Measurements from ENCODE around the gene SH3BP4.
A peak's percentile ranks its signal among the peaks of the same experiment; 100 is the strongest.

SH3BP4 gene, protein sequence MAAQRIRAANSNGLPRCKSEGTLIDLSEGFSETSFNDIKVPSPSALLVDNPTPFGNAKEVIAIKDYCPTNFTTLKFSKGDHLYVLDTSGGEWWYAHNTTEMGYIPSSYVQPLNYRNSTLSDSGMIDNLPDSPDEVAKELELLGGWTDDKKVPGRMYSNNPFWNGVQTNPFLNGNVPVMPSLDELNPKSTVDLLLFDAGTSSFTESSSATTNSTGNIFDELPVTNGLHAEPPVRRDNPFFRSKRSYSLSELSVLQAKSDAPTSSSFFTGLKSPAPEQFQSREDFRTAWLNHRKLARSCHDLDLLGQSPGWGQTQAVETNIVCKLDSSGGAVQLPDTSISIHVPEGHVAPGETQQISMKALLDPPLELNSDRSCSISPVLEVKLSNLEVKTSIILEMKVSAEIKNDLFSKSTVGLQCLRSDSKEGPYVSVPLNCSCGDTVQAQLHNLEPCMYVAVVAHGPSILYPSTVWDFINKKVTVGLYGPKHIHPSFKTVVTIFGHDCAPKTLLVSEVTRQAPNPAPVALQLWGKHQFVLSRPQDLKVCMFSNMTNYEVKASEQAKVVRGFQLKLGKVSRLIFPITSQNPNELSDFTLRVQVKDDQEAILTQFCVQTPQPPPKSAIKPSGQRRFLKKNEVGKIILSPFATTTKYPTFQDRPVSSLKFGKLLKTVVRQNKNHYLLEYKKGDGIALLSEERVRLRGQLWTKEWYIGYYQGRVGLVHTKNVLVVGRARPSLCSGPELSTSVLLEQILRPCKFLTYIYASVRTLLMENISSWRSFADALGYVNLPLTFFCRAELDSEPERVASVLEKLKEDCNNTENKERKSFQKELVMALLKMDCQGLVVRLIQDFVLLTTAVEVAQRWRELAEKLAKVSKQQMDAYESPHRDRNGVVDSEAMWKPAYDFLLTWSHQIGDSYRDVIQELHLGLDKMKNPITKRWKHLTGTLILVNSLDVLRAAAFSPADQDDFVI

GRCh38 chr2:234951664-234952269 is at the start of gene SH3BP4:
SH3BP4 (plus strand) TSS chr2:234952017; CDS start chr2:235035003, 82,986 bp downstream.
- DNase-seq (ENCODE audit: low spot score), result peak; percentile 98

DNA sequence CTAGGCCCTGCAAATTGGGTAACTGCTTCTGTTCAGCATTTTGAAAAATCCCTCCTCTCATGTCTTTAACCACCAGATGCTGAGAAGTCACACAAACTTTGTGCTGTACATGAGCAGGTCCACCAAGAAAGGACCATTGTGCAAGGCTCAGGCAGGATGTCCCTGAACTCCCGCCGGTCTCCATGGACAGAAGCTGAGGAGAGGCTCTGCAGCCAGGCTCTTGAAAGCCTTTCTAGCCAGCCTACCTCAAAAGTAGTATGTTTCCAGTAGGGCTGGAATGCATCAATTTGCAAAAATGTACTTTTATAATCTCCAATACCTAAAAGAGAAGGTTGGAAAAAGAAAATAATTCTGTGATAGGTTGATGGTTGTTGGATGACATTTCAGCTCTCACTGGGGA is 47.0 kb upstream of the SH3BP4 start:
- no peak for DNase-seq (ENCODE audit: low spot score)

GRCh38 chr2:234905547-234906265 is 46.1 kb upstream of the SH3BP4 start:
- DNase-seq (ENCODE audit: low spot score), result no peak

DNA sequence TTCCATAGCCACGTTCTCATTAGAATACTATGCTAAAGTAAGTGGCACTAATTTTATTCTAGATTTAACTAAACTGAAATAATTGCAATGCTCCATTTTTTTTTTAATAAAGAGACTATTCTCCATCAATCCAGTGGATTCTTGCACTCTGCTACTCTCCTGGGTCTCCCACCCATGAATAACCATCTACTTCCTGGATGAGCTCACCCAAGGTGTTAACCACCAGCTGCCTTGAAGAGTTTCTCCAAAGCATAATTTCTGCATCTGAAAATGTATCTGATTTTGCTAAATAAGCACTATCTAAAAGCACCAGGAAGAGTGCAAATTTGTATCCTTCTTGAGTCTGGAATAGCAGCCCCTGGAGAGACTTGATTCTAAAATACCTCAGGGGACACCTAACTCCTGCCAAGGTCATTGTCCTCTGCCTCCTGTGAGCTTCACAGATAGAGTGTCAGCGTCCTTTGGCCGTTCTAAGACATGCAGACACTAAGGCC is 41.6 kb upstream of the SH3BP4 start:
- DNase-seq (ENCODE audit: low spot score), result no peak

DNA sequence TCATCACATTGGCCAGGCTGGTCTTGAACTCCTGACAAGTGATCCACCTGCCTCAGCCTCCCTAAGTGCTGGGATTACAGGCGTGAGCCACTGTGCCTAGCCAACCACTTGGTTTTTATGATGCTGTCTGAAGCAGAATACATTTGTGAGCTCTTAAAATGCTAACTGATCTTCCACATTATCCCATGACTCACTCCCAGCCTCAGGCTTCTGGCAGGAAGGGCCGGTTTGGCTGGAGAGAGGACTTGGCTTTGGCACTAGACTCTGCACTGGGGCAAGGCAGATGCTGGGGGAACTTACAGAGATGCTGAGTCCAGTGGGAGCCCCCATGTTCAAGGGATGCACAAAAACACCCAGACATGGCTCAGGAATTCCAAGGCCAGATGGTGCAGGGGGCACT is 40.5 kb upstream of the SH3BP4 start:
- DNase-seq (ENCODE audit: low spot score), result peak; percentile 87

DNA sequence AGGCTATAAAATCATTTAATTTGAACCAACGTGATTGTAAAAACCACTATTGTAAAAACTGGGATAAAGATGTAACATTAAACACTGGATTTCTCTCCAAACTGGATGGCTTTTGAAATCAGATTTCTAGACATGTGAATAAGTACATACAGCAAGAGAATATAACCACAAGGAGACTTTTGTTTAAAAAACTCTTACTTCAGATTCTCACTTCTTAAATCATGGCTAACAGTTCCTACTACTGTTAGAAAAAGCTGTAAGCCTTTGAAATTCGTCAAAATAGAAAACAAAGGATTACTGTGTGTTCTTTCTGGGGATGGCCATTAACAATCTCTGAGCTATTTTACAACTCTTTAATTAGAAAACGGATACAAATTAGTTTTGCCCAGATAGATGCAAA is 39.4 kb upstream of the SH3BP4 start:
- no peak for DNase-seq (ENCODE audit: low spot score)

GRCh38 chr2:234913208-234913626 is 38.6 kb upstream of the SH3BP4 start:
- DNase-seq (ENCODE audit: low spot score), result no peak

DNA sequence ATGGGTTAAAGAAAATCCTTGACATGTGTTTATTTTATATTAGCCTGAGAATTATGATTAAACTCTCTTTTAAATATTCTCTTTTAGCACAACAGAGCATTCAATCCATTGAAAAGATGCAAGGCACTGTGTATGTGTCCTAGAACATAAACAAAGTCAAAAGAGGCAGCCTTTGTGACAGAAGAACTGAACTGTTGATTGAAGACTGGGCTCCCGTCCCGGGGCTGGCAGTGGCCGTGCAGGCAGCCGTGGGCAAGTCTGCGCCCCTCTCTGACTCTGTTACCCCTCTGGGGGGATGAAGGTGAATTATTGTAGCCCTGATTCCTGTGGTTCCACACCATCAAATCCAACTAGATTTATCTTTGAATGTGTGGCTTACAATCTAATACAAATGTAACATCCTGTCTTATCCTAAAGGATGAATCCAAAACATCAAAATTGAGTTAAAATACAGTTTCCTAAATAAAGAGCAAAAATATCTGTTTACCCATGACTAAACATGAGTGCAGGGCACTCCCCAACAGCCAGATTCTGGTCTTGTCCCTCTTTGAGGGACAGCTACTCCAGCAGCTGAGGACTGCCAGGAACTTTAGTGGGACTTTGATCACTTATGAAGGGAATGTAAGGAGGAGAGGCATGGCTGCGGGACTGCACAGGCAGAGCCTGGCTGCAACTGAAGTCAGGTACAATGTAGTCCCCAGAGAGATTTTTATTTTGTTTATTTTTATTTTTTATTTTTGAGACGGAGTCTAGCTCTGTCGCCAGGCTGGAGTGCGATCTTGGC is 37.3 kb upstream of the SH3BP4 start:
- DNase-seq (ENCODE audit: low spot score), result no peak

- DNase-seq (ENCODE audit: low spot score), result no peak
Measured at GRCh38 chr2:234916674-234917073, 35.1 kb upstream of the SH3BP4 start.

DNA sequence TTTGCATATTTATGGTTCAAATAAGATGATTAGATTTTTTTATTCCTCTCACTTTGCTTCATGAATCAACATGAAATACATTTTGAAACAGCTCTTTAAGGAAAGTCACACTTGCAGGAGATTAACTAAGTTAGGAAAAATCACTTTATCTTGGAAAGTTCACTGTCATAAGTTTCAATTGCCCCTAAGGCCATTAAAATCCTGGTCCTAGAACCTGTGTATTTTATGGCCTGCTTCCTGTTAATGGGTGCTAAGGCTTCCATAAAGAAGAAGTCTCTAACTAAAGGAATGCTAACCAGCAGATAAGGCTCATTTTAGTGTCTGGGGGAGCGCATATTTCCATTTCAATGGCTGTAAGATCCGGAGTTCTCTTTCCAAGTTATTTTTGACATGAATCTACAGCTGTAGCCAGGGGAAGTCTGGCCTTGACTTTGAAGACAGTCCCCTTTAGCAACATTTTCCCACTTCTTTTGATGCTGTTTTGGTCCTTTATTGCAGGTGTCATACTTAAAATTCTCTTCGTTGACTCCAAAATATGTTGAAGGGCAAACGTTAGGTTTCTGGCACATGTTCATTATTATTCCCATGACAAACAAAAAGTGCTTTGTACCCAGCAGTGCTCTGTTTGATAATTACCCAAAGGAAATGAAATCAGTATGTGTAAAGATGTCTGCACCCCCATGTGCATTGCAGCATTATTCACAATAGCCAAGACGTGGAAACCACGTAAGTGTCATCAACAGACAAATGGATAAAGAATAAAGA is 34.4 kb upstream of the SH3BP4 start:
- DNase-seq (ENCODE audit: low spot score), result no peak

- DNase-seq (ENCODE audit: low spot score), result no peak
Measured at GRCh38 chr2:234919711-234920110, 32.1 kb upstream of the SH3BP4 start.

GRCh38 chr2:234920836-234921235 is 31.0 kb upstream of the SH3BP4 start:
- DNase-seq (ENCODE audit: low spot score), result no peak

DNA sequence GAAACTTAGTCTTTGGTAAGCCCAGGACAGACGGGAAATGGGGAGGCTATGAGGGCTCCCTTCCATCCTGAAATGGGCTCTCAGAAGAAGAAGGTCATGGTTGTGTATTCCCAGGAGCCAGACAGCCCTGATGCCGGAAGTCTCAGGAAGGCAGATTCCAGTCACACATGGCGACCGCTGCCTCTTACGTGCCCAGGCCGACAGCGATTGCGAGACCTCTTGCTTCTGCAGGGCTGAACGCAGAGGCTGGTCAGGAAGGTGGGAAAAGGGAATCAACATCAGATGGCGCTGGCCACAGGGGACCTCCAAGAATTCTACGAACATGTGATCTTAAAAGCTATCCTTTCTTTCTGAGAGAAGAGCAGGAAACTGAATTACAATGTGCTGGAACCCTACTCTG is 22.8 kb upstream of the SH3BP4 start:
- no peak for DNase-seq (ENCODE audit: low spot score)

- no peak for DNase-seq (ENCODE audit: low spot score)
Measured at GRCh38 chr2:234930397-234930796, 21.4 kb upstream of the SH3BP4 start.

DNA sequence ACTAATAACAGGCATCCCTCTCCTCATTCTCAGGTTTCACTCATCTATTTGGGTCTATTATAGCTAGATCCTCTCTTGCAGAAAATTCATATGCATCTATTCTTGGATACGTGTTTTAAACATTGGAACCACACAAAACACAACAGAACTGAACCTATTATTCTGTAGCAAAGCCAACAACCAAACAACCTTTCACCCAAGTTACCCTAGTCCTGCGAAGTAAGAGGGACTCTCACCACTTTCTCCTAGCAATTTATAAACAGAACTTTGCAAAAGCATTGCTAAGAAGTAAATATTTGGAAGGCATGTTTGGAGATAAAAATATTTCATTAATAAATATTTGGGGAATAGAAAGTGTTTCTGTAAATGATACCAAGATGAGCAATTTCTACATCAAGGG is 20.4 kb upstream of the SH3BP4 start:
- DNase-seq (ENCODE audit: low spot score), result no peak

DNA sequence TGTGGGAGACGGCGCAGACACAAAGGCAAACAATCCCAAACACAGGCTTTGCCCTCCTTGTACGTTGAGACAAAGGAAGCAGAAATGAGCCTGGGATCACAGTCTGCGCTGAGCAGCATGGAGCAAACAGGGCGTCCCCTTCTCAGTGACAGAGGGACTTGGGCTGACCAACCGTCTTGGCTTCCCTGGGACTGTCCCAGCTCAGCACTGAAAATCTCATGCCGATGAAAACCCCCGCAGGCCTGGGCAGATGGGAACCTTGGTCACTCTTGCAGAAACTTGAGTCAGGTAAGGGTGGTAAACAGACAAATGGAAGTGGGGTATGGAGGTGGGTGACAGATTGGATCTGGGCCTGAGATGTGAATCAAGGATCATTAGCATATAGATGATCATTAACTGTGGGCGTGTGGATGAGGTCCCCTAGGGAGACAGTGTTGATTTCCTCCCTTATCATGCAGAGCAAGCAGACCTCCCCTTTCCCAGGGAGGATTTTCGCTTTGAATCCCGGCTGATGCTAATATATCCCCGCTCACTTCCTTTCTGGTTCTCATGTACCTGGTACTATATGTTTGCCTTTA is 19.1 kb upstream of the SH3BP4 start:
- DNase-seq (ENCODE audit: low spot score), result no peak

GRCh38 chr2:234935311-234935710 is 16.5 kb upstream of the SH3BP4 start:
- DNase-seq (ENCODE audit: low spot score), result no peak

DNA sequence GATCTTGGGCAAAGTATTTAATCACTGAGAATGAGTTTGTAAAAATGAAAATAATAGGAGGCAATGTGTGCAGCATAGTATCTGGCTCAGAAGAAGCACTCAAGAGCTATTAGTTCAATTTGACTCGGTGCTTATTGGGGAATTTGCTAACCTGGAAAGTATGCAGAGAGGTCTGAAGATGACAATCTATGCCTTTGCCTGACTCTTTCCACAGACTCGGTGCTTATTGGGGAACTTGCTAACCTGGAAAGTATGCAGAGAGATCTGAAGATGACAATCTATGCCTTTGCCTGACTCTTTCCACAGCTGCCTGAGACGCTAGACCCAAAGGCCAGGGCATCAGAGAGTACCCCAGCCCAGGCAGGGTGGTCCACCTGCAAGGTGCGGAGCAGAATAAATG is 12.2 kb upstream of the SH3BP4 start:
- DNase-seq (ENCODE audit: low spot score), result no peak

- no peak for DNase-seq (ENCODE audit: low spot score)
Measured at GRCh38 chr2:234939996-234940395, 11.8 kb upstream of the SH3BP4 start.

DNA sequence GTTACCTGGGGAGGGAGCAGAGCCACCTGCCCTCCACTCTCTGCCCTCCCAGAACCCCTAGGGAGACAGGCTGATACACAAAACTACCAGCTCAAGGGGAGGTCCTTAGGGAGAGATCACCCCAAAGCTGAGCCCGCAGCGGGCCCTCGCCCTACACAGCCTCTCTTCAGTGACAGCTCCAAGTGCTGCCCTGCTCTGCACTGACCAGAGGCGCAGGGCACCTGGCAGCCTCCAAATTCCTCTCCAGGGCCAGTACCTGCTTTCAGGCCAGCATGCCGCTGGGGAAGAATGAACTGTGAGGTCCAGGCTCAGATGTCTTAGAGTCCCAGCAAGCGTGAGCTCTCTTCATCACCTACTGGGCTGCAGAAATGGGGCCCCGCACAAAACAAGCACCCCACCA is 11.3 kb upstream of the SH3BP4 start:
- DNase-seq (ENCODE audit: low spot score), result no peak

All from GM03348 (cell line).